Karpas-422 (cell line): Measurements from ENCODE around the gene HSH2D. TPM values are rescaled to one million over a fixed set of nuclear protein-coding genes. Genes with fewer than 3 reads are reported as not detected.
"Not testable (repeated sequence)": the region's sequence is repeated elsewhere in the genome, so short reads cannot be mapped to it uniquely, and the experiment has no call there.

Experiments used
- DNase-seq: peaks from one replicate; pipeline ENCODE4 v3.0.0-alpha.2; 2015
- H2AFZ ChIP-seq: fragments of 200-600 bp; sonication (generic); 2 replicates; pipeline ENCODE4 v1.6.1; 2014; ENCODE audit warnings: antibody characterized with exemption, low read length, mixed read lengths
- H3K27ac ChIP-seq: fragments of 200-600 bp; sonication (generic); 2 replicates; pipeline ENCODE4 v1.5.1; 2014; ENCODE audit warnings: mild to moderate bottlenecking, low read length, moderate library complexity
- H3K27me3 ChIP-seq: fragments of 200-600 bp; sonication (generic); 2 replicates; pipeline ENCODE4 v1.6.1; 2014; ENCODE audit warnings: low read length, mixed read lengths
- H3K36me3 ChIP-seq: fragments of 200-600 bp; sonication (generic); 2 replicates; pipeline ENCODE4 v1.6.1; 2014; ENCODE audit warnings: low read length, mixed read lengths; ENCODE audit not compliant: insufficient read depth
- H3K4me1 ChIP-seq: fragments of 200-600 bp; sonication (generic); 2 replicates; pipeline ENCODE4 v1.6.1; 2014; ENCODE audit warnings: mild to moderate bottlenecking, low read length, mixed read lengths
- H3K4me2 ChIP-seq: fragments of 200-600 bp; sonication (generic); 2 replicates; pipeline ENCODE4 v1.6.1; 2014; ENCODE audit warnings: low read length, low read depth, mild to moderate bottlenecking; ENCODE audit not compliant: poor library complexity, severe bottlenecking
- H3K4me3 ChIP-seq: fragments of 200-600 bp; sonication (generic); 2 replicates; pipeline ENCODE4 v1.5.1; 2014; ENCODE audit warnings: mild to moderate bottlenecking, antibody characterized with exemption, low read length, mixed read lengths
- H3K79me2 ChIP-seq: fragments of 200-600 bp; sonication (generic); 2 replicates; pipeline ENCODE4 v1.6.1; 2014; ENCODE audit warnings: mild to moderate bottlenecking, low read length, mixed read lengths
- H3K9ac ChIP-seq: fragments of 200-600 bp; sonication (generic); 2 replicates; pipeline ENCODE4 v1.6.0; 2014; ENCODE audit warnings: low read length
- H3K9me2 ChIP-seq: fragments of 200-600 bp; sonication (generic), shearing (Covaris generic); replicated peaks from 2 replicates; pipeline ENCODE4 v1.6.0; 2014; ENCODE audit warnings: mild to moderate bottlenecking, low read length, moderate library complexity; ENCODE audit not compliant: insufficient read depth
- H3K9me3 ChIP-seq: fragments of 300-700, 200-600 bp; sonication (generic); 2 replicates; pipeline ENCODE4 v1.6.1; 2014; ENCODE audit warnings: low read length, mixed read lengths
- H4K20me1 ChIP-seq: fragments of 200-600 bp; sonication (generic); 2 replicates; pipeline ENCODE4 v1.6.1; 2014; ENCODE audit warnings: mild to moderate bottlenecking, antibody characterized with exemption, low read length, low read depth; ENCODE audit not compliant: insufficient read depth
- total RNA-seq: library from RNA; depleted of rRNA; stranded (reverse); fragments of >200 nt; shearing (Covaris generic); gene quantifications from 2 replicates; pipeline ENCODE4 v1.2.3, GENCODE V29; 2014; ENCODE audit warnings: low replicate concordance; rRNA removed

HSH2D gene, protein sequence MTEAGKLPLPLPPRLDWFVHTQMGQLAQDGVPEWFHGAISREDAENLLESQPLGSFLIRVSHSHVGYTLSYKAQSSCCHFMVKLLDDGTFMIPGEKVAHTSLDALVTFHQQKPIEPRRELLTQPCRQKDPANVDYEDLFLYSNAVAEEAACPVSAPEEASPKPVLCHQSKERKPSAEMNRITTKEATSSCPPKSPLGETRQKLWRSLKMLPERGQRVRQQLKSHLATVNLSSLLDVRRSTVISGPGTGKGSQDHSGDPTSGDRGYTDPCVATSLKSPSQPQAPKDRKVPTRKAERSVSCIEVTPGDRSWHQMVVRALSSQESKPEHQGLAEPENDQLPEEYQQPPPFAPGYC
- 22.7 and 27.4 TPM in 2 replicates for total RNA-seq

DNA sequence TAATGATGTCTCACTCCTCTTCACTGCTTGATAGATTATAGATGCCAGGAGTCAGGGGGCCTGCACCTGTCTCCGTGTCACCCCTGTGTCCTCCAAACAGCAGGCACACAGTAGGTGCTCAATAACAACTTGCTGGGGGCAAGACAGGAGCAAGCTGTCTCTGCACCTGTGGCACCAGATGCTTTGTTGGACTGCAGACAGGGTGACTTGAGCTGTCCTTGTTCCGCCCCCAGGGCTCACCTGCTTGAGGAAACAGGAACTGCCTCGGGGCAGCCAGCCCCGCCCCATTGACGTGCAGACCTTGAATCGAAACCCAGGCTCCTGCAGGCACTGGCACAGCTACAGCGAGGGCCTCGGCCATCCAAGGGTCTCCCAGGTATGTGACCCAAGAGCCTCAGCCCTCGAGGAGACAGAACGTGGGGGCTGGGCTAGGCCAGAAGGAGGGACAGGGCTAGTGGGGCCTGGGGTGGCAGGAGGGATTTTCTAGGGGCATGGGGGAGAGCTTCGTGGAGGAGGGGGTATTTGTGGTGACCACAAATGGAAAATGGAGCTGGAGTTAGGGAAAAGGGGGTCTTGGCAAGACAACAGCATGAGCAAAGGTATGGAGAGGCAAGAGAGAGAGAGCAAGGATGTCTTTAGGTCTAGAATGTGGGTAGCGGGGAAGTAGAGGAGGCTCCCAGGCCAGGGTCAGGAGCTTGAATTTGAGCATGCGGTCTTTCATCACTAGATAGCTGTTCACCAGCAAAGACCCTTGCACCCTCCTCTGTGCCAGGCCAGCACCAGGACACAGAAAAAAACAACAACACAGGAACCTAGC lies at the start of gene HSH2D:
Gene HSH2D, plus strand, starts transcription at position 287 of the 817 bp plus-strand sequence. CDS start 5,066 bp downstream, outside the sequence.
- peaks cover 20% of the 10 kb centered on the region for H3K79me2 ChIP-seq

DNA sequence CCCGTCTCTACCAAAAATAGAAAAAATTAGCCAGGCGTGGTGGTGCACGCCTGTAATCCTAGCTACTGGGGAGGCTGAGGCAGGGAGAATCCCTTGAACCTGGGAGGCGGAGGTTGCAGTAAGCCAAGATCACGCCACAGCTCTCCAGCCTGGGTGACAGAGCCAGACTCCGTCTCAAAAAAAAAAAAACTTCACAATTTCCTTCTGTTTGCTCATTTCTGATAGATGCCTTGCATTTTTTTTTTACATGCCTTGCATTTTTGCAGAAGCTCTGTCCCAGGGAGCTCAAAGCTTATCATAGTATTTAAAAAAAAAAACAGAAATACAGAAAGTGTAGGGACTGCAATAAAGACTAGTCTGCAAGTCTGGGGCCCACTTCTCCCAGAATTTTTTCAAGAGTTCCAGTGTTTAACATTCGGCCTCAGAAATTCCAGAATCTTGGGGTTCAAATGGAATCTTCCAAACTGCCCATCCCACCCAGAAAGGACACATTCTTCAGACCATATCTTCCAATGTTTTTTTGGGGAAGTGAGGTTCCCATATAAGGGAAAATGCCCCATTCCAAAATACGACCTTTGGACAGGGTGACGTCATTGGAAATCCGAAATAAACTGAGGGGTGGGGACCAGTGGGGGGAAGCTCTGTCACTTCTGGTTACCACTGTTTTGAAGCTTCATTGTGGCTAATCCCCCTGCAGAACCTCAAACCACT lies 49.0 kb upstream of the HSH2D start:
- Histone ChIP-seq H3K27ac (no peak overlapping the region), H3K9ac (no peak overlapping the region)

More for the DNA sequence above, at the start of gene HSH2D:
- Histone ChIP-seq H3K4me3 (peak within 1 kb of the TSS; percentile 82), H3K9ac (peak within 1 kb of the TSS; percentile 85), H3K27ac (peak within 1 kb of the TSS; percentile 59), H3K9me3 (no peaks in the 10 kb centered on the region), H3K36me3 (no peaks in the 10 kb centered on the region), H3K27me3 (no peaks in the 10 kb centered on the region), H3K9me2 (no peaks in the 10 kb centered on the region), H3K4me1 (peaks cover 43% of the 10 kb centered on the region), H2AFZ (peak within 1 kb of the TSS; percentile 77), H3K4me2 (peak within 1 kb of the TSS; percentile 93), H4K20me1 (no peaks in the 10 kb centered on the region)
- peak; percentile 92 for DNase-seq

DNA sequence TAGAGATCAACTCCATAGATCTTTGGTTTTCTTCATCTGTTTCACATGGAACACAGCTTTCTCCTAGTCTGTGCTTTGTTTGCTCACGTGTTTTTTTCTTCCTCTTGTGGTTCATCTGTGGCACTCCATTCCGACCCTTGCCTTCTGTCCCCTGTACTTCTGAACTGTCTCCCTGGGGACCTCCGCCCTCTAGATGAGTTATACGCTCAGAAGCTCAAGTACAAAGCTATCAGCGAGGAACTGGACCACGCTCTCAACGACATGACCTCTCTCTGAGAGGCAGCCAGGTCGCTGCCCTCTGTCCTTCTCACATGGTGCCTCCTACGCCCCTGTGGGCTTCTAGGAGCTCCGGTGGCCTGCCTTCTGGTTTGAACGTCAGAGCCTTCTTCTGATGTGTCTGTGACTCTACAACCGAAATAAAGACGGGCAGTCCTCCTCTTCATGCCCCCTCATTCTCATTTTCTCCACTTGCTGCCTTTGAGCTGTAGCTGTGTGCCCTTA lies 48.4 kb upstream of the HSH2D start:
- H3K79me2 ChIP-seq = no peaks in the 10 kb centered on the region
- H3K9ac ChIP-seq = no peak overlapping the region
- no peak for DNase-seq
- no peaks in the 10 kb centered on the region for H3K27me3 ChIP-seq
- peaks cover 43% of the 10 kb centered on the region for H3K36me3 ChIP-seq
- H3K27ac ChIP-seq = no peak overlapping the region
- no peak overlapping the region for H2AFZ ChIP-seq
- H3K9me2 ChIP-seq = no peaks in the 10 kb centered on the region
- H3K4me3 ChIP-seq = no peak overlapping the region
- no peaks in the 10 kb centered on the region for H4K20me1 ChIP-seq
- H3K4me2 ChIP-seq = no peak overlapping the region
- H3K9me3 ChIP-seq = no peaks in the 10 kb centered on the region
- H3K4me1 ChIP-seq = no peaks in the 10 kb centered on the region

More for the DNA sequence above, 49.0 kb upstream of the HSH2D start:
- DNase-seq = no peak
- Histone ChIP-seq H3K36me3 (peaks cover 38% of the 10 kb centered on the region), H3K79me2 (no peaks in the 10 kb centered on the region), H2AFZ (no peak overlapping the region), H3K9me2 (no peaks in the 10 kb centered on the region), H3K4me1 (no peaks in the 10 kb centered on the region), H3K4me3 (no peak overlapping the region), H3K27me3 (no peaks in the 10 kb centered on the region), H3K9me3 (no peaks in the 10 kb centered on the region), H3K4me2 (no peak overlapping the region), H4K20me1 (no peaks in the 10 kb centered on the region)

DNA sequence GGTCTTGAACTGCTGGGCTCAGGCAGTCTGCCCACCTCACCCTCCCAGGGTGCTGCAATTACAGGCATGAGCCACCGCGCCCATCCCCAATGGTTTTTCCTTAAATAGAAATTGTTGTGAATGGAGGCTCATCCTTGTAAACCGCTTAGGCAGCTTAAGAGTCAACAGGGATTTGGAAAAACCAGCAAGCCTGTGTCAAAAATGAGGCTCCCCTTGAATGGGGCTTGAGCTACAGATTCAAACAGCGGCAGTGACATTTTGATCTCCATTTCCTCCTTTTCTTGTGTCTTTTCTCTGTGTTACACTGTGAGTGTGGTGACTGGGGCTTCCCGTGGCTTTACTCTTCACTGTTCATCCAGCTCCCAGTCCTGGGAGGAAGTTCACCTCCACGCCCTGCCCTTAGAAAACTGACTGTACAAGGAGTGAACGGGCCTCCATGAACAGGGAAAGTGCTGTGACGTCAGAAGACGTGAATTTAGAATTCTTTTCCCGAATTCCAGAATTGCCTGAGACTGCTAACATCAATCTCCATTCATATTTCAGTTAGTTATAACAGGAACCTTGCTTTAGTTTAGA lies 47.1 kb upstream of the HSH2D start:
- Histone ChIP-seq H3K27ac (no peak overlapping the region), H3K9me3 (no peaks in the 10 kb centered on the region), H3K79me2 (no peaks in the 10 kb centered on the region), H3K4me3 (no peak overlapping the region), H3K36me3 (peaks cover 47% of the 10 kb centered on the region), H3K27me3 (no peaks in the 10 kb centered on the region), H2AFZ (no peak overlapping the region), H3K4me1 (no peaks in the 10 kb centered on the region), H3K9ac (no peak overlapping the region), H4K20me1 (no peaks in the 10 kb centered on the region), H3K4me2 (no peak overlapping the region), H3K9me2 (no peaks in the 10 kb centered on the region)
- DNase-seq = no peak

DNA sequence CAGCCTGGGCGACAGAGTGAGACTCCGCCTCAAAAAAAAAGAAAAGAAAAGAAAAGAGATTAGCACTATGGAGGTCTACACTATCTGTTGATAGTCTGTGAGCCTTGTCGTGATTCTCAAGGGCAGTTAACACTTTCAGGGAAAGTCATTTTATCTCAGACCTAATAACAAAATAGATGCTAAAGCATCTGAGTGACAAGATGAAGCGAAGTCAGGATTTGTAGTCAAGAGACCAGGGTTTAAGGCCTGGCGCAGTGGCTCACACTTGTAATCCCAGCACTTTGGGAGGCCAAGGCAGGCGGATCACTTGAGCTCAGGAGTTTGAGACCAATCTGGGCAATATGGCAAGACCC lies 45.1 kb upstream of the HSH2D start:
- no peaks in the 10 kb centered on the region for H4K20me1 ChIP-seq
- H3K4me3 ChIP-seq = no peak overlapping the region
- H3K9me2 ChIP-seq = no peaks in the 10 kb centered on the region
- peaks cover 45% of the 10 kb centered on the region for H3K36me3 ChIP-seq
- no peak for DNase-seq
- no peak overlapping the region for H2AFZ ChIP-seq
- no peaks in the 10 kb centered on the region for H3K27me3 ChIP-seq
- H3K79me2 ChIP-seq = no peaks in the 10 kb centered on the region
- H3K9me3 ChIP-seq = no peaks in the 10 kb centered on the region
- H3K9ac ChIP-seq = no peak overlapping the region
- H3K27ac ChIP-seq = no peak overlapping the region
- no peaks in the 10 kb centered on the region for H3K4me1 ChIP-seq
- no peak overlapping the region for H3K4me2 ChIP-seq

DNA sequence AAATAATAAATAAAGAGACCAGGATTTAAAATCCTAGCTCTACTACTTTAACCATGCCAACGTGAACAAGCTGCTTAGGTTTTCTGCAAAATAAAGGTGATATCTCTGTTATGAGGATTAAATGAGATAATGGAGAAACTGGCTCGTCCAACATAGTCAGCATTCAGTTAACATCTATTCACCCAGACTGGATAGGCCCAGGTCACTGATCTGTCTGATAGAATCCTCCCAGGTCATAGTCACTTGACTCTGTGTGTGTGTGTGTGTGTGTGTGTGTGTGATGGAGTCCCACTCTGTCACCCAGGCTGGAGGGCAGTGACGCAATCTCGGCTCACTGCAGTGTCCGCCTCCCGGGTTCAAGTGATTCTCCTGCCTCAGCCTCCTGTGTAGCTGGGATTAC lies 44.7 kb upstream of the HSH2D start:
- Histone ChIP-seq H4K20me1 (no peaks in the 10 kb centered on the region), H3K9me3 (no peaks in the 10 kb centered on the region), H3K79me2 (no peaks in the 10 kb centered on the region), H3K36me3 (peaks cover 42% of the 10 kb centered on the region), H3K27me3 (no peaks in the 10 kb centered on the region), H3K9me2 (no peaks in the 10 kb centered on the region), H3K4me2 (no peak overlapping the region), H3K4me3 (no peak overlapping the region), H3K27ac (no peak overlapping the region), H3K9ac (no peak overlapping the region), H3K4me1 (no peaks in the 10 kb centered on the region), H2AFZ (no peak overlapping the region)
- DNase-seq = no peak

DNA sequence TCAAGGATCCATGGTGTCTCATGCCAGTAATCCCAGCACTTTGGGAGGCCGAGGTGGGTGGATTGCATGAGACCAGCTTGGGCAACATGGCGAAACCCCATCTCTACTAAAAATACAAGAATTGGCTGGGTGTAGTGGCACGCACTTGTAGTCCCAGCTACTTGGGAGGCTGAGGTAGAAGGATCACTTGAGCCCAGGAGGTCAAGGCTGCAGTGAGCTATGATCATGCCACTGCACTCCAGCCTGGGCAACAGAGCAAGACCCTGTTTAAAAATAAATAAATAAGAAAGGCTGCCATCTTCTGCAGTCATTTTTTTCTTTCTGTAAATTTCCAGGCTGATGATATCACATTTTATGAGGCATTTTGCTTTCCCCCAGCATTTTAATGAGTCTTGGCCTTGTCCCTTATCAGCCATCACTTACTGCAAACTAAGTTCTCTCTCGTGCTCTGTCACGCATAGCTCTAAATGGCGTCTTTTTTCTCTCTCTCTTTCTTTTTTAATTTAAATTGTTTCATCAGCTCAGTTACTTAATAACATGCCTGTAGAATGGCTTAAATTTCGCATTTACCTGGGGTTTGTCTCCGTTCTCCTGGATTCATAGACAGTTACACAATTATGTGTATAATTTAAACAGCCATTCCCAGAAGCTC lies 44.0 kb upstream of the HSH2D start:
- not testable (repeated sequence) for H3K4me1 ChIP-seq, H3K9me3 ChIP-seq, H3K79me2 ChIP-seq, H3K9me2 ChIP-seq, H3K27ac ChIP-seq, H3K4me3 ChIP-seq, H2AFZ ChIP-seq, H4K20me1 ChIP-seq, H3K4me2 ChIP-seq, H3K9ac ChIP-seq, H3K27me3 ChIP-seq, DNase-seq
- peaks cover 41% of the 10 kb centered on the region for H3K36me3 ChIP-seq
